ENCODE measurements around the gene ZNF431.

- TF ChIP-seq EZH2phosphoT487 (IDR thresholded peaks at IDR 0.05; ENCODE audit: insufficient read depth, low read depth) (no peak), EZH2 (IDR thresholded peaks at IDR 0.05; ENCODE audit: insufficient read depth, poor library complexity, severe bottlenecking) (no peak)
Observed at GRCh38 chr19:21143854-21144253, 2.0 kb downstream of the ZNF431 start.

Measured in GM23248 (cell line).